SIG-M5 treated with dmso at 0.1 percent for 504 hours (cell line): ENCODE results near the gene SLCO3A1.

Source experiments
- DNase-seq: peaks from one replicate; lab custom pipeline; 2025; ENCODE audit not compliant: unreplicated experiment; lab: John Stamatoyannopoulos, UW

Gene SLCO3A1

GRCh38 chr15:91997163-91997562, 143.7 kb downstream of the SLCO3A1 start:
- DNase-seq = no peak

- no peak for DNase-seq
Observed at GRCh38 chr15:92000709-92001108, 147.2 kb downstream of the SLCO3A1 start.

GRCh38 chr15:92001307-92001706, 147.8 kb downstream of the SLCO3A1 start:
- no peak for DNase-seq

GRCh38 chr15:92002666-92003065, 149.2 kb downstream of the SLCO3A1 start:
- no peak for DNase-seq

- no peak for DNase-seq
Observed at GRCh38 chr15:92003515-92004067, 150.1 kb downstream of the SLCO3A1 start.

- DNase-seq = no peak
Observed at GRCh38 chr15:92005154-92005553, 151.6 kb downstream of the SLCO3A1 start.

- no peak for DNase-seq
Observed at GRCh38 chr15:92006186-92007028, 152.9 kb downstream of the SLCO3A1 start.

- no peak for DNase-seq
Observed at GRCh38 chr15:92009162-92009561, 155.7 kb downstream of the SLCO3A1 start.

- no peak for DNase-seq
Observed at GRCh38 chr15:92011611-92012367, 158.3 kb downstream of the SLCO3A1 start.

GRCh38 chr15:92012368-92012629, 158.8 kb downstream of the SLCO3A1 start:
- DNase-seq = no peak

- DNase-seq = no peak
Observed at GRCh38 chr15:92012881-92013280, 159.4 kb downstream of the SLCO3A1 start.

- no peak for DNase-seq
Observed at GRCh38 chr15:92014281-92015030, 160.9 kb downstream of the SLCO3A1 start.

GRCh38 chr15:92017882-92018534, 164.5 kb downstream of the SLCO3A1 start:
- DNase-seq = no peak

- DNase-seq = no peak
Observed at GRCh38 chr15:92018535-92019239, 165.2 kb downstream of the SLCO3A1 start.

- DNase-seq = no peak
Observed at GRCh38 chr15:92019706-92020105, 166.2 kb downstream of the SLCO3A1 start.

- no peak for DNase-seq
Observed at GRCh38 chr15:92020207-92020606, 166.7 kb downstream of the SLCO3A1 start.

GRCh38 chr15:92020804-92021203, 167.3 kb downstream of the SLCO3A1 start:
- no peak for DNase-seq

GRCh38 chr15:92021792-92022191, 168.3 kb downstream of the SLCO3A1 start:
- DNase-seq = no peak

- no peak for DNase-seq
Observed at GRCh38 chr15:92023965-92024364, 170.5 kb downstream of the SLCO3A1 start.

GRCh38 chr15:92025706-92026270, 172.3 kb downstream of the SLCO3A1 start:
- DNase-seq = no peak
